ENCODE results near the gene POLR2C. TPM values are rescaled to one million over a fixed set of nuclear protein-coding genes. Genes with fewer than 3 reads are reported as not detected.

Gene POLR2C
- total RNA-seq, result 110 TPM

GRCh38 chr16:57462209-57462977 is at the start of gene POLR2C:
TSS of gene POLR2C (plus strand) at chr16:57462679. CDS start at chr16:57462725, 46 bp downstream.
- TF ChIP-seq, protein P1, sequence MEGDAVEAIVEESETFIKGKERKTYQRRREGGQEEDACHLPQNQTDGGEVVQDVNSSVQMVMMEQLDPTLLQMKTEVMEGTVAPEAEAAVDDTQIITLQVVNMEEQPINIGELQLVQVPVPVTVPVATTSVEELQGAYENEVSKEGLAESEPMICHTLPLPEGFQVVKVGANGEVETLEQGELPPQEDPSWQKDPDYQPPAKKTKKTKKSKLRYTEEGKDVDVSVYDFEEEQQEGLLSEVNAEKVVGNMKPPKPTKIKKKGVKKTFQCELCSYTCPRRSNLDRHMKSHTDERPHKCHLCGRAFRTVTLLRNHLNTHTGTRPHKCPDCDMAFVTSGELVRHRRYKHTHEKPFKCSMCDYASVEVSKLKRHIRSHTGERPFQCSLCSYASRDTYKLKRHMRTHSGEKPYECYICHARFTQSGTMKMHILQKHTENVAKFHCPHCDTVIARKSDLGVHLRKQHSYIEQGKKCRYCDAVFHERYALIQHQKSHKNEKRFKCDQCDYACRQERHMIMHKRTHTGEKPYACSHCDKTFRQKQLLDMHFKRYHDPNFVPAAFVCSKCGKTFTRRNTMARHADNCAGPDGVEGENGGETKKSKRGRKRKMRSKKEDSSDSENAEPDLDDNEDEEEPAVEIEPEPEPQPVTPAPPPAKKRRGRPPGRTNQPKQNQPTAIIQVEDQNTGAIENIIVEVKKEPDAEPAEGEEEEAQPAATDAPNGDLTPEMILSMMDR (IDR thresholded peaks at IDR 0.05), result peak; percentile 96 to 97 (median 97)
- Histone ChIP-seq H3K27ac (peak within 1 kb of the TSS; percentile 79 to 96), H3K36me3 (peaks cover 36 to 66% of the 10 kb centered on the region in 2 donors), H3K4me3 (peak within 1 kb of the TSS; percentile 88 to 100), H3K27me3 (no peaks in the 10 kb centered on the region), H3K4me1 (peaks cover 5 to 18% of the 10 kb centered on the region in 2 donors), H3K9me3 (no peaks in the 10 kb centered on the region)
- intact Hi-C loops (cut with DNase I), result loop anchor here (1.0 kb wide), 2 partner anchors 15 to 57 kb away; partner anchors contain the start of genes CIAPIN1 and COQ9
- DNase-seq (ENCODE audit: low spot score in 2 of 2), result peak in 1 of 2 donors; percentile 93

DNA sequence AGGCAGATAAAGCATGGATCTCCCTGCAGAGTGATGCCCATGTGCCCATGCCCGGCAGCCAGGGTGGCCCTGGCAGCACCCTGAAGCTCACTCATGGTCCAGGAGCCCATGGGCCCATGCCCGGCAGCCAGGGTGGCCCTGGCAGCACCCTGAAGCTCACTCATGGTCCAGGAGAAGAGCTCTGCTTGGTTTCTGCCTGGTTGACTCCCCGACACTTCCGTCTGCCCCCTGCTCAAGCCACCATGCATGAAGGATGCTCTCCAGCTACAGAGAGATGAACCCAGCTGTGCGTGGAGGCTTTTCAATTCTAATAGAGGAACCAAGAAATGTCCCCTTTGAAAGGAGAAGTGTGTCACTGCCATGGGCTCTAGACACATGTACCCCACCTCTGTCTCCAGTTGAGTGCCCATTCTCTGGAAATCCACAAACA is 49.2 kb upstream of the POLR2C start:
- no peaks in the 10 kb centered on the region for H3K9me3 ChIP-seq
- intact Hi-C loops (cut with DNase I), result no loop called here
- TF ChIP-seq, protein P1 (IDR thresholded peaks at IDR 0.05), result no peak
- H3K27me3 ChIP-seq, result no peaks in the 10 kb centered on the region
- peaks cover 3 to 14% of the 10 kb centered on the region in 2 donors for H3K4me1 ChIP-seq
- no peak overlapping the region for H3K27ac ChIP-seq
- no peak for DNase-seq (ENCODE audit: low spot score in 2 of 2)
- no peaks in the 10 kb centered on the region for H3K36me3 ChIP-seq
- no peak overlapping the region for H3K4me3 ChIP-seq

DNA sequence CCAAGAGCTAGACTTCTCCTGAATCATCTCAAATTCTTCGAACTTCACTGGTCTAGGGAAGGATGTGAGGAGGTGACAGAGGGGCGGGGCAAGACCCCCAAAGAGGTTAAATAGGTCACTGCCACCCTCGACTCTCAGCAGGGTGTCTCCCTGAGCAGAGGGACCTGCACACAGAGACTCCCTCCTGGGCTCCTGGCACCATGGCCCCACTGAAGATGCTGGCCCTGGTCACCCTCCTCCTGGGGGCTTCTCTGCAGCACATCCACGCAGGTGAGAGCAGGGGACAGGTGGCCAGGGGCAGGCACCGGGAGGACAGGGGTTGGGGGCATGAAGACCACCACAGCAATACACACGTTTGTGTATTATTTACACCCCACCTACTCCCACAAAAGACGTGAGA is 48.7 kb upstream of the POLR2C start:
- H3K36me3 ChIP-seq, result no peaks in the 10 kb centered on the region

DNA sequence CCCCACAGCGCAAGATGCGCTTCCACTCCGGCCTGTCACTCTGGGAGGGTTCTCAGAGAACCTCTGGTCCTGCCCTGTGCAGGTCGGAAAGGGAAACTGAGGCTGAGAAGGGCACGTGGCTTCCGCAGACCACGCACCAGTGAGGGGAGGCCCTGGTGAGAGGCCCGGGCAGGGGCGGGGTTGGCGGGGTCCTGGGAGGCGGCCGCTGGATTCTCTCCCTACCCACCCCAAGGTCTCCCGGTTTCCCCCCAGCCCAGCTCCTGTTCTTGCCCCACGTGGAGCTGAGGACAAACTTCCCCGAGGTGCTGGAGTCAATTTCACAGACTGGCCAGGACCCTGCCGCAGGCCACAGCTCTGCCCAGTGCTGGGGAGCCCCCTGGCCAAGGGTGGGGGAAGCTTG is 46.4 kb upstream of the POLR2C start:
- Histone ChIP-seq H3K4me3 (no peak overlapping the region), H3K27me3 (no peaks in the 10 kb centered on the region), H3K27ac (no peak overlapping the region), H3K9me3 (no peaks in the 10 kb centered on the region), H3K36me3 (no peaks in the 10 kb centered on the region), H3K4me1 (peaks cover 3 to 26% of the 10 kb centered on the region in 2 donors)
- intact Hi-C loops (cut with DNase I), result loop anchor here (2.0 to 5.0 kb wide), 2 partner anchors 31 to 99 kb away; no protein-coding TSS in a partner anchor
- TF ChIP-seq, protein P1 (IDR thresholded peaks at IDR 0.05), result no peak
- no peak for DNase-seq (ENCODE audit: low spot score in 2 of 2)

More for the DNA sequence above, 48.7 kb upstream of the POLR2C start:
- H3K27ac ChIP-seq, result no peak overlapping the region
- intact Hi-C loops (cut with DNase I), result no loop called here
- H3K4me3 ChIP-seq, result no peak overlapping the region
- H3K27me3 ChIP-seq, result no peaks in the 10 kb centered on the region
- no peak for DNase-seq (ENCODE audit: low spot score in 2 of 2)
- peaks cover 3 to 18% of the 10 kb centered on the region in 2 donors for H3K4me1 ChIP-seq
- TF ChIP-seq, protein P1 (IDR thresholded peaks at IDR 0.05), result no peak
- H3K9me3 ChIP-seq, result no peaks in the 10 kb centered on the region

DNA sequence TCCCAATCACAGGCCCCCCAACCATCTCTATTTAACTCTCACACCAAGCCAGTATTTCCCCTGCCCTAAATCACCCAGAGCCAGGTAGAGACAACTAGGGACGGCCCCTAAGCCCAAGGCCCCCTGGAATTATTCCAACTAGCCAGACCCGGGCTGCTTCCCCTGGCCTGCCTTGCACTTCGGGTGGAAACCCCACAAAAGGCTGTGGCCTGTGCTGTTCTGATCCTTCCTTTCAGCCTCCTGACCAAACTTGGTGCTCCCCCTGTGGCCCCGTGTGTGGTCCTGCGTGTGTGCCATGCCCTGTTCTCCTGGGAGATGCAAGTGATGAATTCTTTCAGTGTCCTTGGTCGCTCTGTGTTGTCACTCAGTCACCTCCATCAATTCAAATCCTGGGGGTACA is 43.0 kb upstream of the POLR2C start:
- no peaks in the 10 kb centered on the region for H3K27me3 ChIP-seq
- H3K4me1 ChIP-seq, result peaks cover 3 to 35% of the 10 kb centered on the region in 2 donors
- TF ChIP-seq, protein P1 (IDR thresholded peaks at IDR 0.05), result no peak
- H3K27ac ChIP-seq, result peak overlapping the region; percentile 76 to 82
- intact Hi-C loops (cut with DNase I), result loop anchor here (2.0 to 5.0 kb wide), 3 partner anchors 47 to 102 kb away; partner anchors contain the start of gene CX3CL1
- DNase-seq (ENCODE audit: low spot score in 2 of 2), result no peak
- peak overlapping the region in 1 of 2 donors; percentile 33 for H3K4me3 ChIP-seq
- H3K36me3 ChIP-seq, result no peaks in the 10 kb centered on the region
- H3K9me3 ChIP-seq, result no peaks in the 10 kb centered on the region
